GM21360 (cell line): ENCODE measurements around the gene RLIM.

Source experiments
- ATAC-seq: cut with Tn5 transposase; IDR thresholded peaks from one replicate; pipeline ENCODE4 v1.9.1; 2021; ENCODE audit warnings: mild to moderate bottlenecking, moderate library complexity; ENCODE audit not compliant: unreplicated experiment

The RLIM gene

DNA sequence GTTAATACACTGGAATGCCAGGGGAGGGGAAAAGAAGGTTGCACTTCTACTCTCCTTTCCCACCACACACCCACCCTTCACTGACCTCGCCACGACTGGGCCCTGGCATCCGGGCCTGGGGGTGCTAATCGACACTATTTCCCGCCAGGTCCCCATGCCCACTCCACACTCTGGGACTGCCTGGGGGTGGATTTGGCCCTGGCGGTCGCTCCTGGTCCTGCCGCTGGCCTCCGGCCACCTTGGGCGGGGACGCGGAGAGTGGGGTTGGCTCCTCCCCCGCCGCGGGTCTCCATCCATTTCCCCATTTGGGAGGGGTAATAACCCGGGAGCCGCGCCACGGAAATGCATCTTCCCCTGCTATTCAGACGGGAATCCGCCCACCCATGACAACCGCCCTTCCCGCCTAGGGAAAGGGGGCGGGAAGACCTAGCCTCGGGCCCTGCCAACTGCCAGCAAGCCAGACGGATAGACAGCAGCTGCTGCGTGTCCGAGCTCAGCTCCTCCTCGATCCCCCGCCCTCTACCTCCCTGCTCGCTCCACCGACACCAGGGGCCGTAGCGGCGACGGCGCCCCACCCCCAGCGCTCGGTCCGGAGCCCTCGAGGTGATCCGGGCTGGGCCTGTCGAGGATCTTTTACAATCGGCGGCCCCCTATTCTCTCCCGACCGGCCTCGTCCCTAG lies 78.1 kb downstream of the RLIM start:
- no peak for ATAC-seq

DNA sequence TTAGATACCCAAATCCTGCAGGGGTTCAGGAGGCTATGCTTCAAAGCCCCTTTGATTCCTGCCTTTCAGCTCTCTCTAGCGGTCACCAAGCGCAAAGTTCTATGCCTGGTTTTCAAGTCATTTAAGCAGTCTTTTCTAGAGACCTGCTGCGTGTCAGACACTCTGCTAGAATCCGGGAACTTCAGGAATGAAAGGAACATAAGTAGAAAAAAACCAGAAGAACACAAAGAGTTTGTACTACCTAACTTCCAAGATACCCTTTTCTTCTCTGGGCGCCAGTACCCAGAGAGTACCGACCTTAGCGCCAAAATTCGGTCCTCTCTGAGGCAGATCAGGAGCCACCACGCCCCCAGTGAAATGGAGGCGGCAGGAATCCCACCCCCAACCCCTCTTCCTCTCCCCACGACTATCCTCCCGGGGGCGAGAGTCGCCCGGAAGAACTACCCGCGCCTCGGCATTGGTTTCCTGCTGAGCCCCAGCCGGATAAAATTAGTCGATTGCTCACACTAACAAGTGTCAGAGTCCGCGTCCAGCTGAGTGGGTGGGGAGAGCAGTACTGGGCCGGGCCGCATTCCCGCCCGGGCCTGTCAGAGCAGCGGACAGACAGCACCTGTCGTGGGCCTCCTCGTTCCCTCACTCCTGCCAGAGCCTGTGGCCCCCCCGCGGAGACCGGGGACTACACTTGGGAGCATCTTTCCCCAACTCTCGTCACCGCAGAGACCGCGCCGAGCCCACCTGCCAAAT lies 78.8 kb downstream of the RLIM start:
- peak; percentile 40 for ATAC-seq
